GM12864 (cell line): ENCODE measurements around the gene CEP112.

Experiments used
- DNase-seq: peaks from one replicate; pipeline ENCODE4 v3.0.0-alpha.2; 2011; ENCODE audit warnings: low read depth
- H3K4me3 ChIP-seq: 2 replicates; pipeline ENCODE4 v1.5.1; 2011; ENCODE audit warnings: mild to moderate bottlenecking, low read depth, low read length, control low read depth
- TF ChIP-seq, protein P1 (sequence below): IDR thresholded peaks from 2 replicates; pipeline ENCODE4 v1.5.1; 2011; ENCODE audit warnings: low read depth, mild to moderate bottlenecking, moderate library complexity, low read length, control low read depth, inconsistent platforms; ENCODE audit errors: missing control alignments

The CEP112 gene

DNA sequence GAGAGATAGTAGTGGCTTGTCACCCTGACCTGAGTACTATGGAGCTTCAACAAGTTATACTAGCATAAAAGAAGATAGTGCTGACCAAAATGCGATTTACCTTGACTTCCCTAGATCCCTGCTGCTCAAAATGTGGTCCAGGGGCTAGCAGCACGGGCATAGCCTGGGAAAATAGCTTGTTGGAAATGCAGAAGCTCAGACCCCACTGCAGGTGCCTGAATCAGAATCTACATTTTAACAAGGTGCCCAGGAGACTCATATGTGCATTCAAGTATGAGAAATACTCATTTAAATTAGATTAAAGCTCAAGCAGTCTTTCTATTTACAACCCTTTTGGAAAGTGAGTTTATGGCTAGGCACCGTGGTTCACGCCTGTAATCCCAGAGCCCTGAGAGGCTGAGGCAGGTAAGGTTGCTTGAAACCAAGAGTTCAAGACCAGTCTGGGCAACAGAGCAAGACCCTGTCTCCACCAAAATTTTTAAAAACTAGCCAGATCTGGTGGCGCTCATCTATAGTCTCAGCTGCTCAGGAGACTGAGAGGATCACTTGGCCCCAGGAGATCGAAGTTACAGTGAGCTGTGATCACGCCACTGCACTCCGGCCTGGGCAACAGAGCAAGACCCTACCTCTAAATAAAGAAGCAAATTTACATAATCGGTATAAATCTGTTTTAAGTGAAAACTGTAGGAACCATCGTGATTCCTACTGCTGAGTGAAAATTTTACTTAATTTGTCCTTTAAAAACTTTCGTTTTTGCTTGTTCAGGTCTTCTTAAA, 30.0 kb upstream of the CEP112 start:
- TF ChIP-seq, protein P1, sequence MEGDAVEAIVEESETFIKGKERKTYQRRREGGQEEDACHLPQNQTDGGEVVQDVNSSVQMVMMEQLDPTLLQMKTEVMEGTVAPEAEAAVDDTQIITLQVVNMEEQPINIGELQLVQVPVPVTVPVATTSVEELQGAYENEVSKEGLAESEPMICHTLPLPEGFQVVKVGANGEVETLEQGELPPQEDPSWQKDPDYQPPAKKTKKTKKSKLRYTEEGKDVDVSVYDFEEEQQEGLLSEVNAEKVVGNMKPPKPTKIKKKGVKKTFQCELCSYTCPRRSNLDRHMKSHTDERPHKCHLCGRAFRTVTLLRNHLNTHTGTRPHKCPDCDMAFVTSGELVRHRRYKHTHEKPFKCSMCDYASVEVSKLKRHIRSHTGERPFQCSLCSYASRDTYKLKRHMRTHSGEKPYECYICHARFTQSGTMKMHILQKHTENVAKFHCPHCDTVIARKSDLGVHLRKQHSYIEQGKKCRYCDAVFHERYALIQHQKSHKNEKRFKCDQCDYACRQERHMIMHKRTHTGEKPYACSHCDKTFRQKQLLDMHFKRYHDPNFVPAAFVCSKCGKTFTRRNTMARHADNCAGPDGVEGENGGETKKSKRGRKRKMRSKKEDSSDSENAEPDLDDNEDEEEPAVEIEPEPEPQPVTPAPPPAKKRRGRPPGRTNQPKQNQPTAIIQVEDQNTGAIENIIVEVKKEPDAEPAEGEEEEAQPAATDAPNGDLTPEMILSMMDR = no peak
- no peak for DNase-seq
- H3K4me3 ChIP-seq = no peak overlapping the region

DNA sequence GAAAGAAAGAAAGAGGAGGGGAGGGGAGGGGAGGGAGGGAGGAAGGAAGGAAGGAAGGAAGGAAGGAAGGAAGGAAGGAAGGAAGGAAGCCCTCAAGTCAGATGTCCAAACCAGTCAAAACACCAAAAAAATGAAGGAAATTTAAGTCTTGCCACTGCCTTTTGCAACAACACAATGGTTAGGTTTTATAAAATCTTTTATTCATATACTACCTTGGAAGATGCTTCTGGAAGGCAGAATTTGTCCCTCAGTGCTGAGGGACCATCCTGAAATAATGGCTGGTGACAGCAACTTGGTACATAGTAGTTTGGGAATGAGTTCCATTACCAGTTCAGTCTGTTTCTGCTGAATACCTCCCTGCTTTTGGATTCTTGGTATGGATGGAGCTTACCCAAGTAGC, 29.4 kb upstream of the CEP112 start:
- TF ChIP-seq, protein P1 = no peak

DNA sequence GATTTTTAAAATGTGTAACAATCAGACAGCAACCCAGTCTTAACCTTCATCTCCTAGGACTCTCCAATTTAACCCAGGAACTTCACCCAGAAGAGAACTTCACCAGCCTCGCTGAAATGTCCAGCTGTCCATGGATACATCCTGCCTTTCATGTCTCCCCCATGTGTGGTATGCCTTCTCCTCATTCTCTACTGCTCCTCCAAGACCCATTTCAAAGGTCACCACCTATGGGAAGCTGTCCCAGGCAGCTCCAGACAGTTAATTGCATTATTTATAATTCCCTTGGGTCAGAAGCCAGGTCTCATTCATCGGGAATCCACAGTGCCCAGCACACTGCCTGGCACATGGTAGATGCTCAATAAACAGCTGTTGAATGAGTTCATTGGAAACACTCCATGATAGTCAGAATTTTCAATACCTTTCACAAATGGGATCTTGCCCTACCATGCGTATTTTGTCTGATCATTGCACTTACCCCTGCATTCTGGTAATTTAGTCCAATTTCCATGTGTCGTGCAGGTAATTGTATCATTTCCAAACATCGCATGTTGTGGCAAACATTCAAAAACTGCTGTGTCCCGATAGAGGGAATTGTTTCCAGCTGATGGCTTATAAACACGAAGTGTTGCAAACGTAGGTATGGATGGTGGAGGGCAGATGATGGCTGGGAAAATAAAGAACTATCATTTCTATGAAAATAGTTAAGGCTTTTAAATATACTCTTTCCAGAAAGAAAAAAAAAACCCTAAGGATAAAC, 28.3 kb upstream of the CEP112 start:
- DNase-seq = no peak
- TF ChIP-seq, protein P1 = no peak
- no peak overlapping the region for H3K4me3 ChIP-seq

More for the DNA sequence above, 29.4 kb upstream of the CEP112 start:
- no peak for DNase-seq
- no peak overlapping the region for H3K4me3 ChIP-seq

DNA sequence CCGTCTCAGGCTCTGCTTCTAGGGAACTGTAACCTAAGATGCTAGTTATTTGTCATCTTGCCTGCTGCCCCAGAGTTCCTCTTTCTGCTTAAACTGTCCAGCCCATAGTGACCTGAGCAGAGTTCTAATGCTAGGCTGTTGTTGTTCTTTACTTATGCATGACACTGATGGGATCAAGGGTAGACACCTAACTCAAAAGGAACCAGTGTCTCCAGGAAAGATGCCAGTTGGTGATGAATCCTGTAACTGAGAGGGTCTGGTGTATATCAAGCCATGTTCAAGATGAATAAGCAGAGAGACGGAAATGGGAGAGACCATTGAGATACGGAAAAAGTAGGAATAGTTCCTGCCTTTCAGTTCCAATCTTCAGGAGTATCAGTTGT, 23.6 kb upstream of the CEP112 start:
- DNase-seq = no peak
- H3K4me3 ChIP-seq = no peak overlapping the region
- TF ChIP-seq, protein P1 = no peak

DNA sequence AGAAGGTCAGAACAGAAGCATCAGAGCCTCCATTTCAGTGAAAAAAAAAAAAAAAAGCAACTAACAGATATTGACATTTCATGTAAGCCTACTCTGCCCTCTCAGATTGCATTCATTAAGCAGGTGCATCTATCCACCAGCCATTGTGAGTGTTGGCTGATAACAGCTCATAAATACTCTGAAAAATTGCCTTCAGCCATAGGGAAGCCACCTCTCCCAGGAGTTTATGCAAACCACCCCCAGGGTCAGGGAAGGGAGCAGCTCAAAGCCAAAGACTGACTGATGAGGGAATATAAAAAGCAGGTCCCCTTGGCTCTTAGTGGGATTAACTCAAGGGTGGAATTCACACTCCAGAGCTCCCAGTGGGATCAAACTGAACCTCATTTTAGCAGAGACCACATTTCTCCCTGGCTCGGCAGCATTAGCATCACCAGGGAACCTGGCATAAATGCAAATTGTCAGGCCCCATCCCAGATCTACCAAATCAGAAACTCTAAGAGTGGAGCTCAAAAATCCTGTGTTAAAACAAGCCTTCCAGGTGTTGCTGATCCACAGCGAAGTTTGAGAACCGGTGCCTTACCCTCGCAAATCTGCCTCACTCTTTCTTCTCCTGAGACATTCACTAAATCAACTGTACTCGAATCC, 23.1 kb upstream of the CEP112 start:
- TF ChIP-seq, protein P1 = no peak
- no peak overlapping the region for H3K4me3 ChIP-seq
- DNase-seq = no peak

DNA sequence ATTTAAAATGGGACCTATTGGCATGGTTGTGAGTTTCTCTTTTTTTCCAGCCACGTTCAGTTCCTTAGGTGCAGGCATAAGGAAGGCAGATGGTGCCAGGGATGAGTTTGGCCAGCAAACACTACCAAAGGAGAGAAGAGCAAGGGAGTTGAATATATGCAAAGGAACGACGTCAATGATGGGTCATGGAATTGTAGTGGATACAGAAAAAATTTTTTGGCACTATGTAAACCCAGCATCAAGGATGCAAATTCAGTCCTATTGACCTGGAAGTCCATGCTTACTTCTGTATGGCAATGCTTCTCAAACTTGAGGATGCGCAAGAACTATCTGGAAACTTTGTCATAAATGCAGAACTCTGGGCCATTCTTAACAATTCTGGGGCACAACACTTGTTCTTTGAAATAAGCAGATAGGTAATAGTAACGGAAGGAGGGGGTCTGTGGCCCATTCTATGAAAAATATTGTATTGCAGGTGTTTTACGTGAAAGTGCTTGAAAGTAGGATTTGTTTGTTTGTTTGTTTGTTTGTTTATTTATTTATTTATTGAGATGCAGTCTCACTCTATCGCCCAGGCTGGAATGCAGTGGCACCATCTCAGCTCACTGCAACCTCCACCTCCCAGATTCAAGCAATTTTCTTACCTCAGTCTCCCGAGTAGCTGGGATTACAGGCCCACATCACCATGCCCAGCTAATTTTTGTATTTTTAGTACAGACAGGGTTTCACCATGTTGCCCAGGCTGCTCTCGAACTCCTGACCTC, 19.3 kb upstream of the CEP112 start:
- H3K4me3 ChIP-seq = no peak overlapping the region
- TF ChIP-seq, protein P1 = no peak
- DNase-seq = no peak
